VCaP (cell line): ENCODE measurements around the gene GTPBP3.
A peak's percentile ranks its signal among the peaks of the same experiment; 100 is the strongest.

Source experiments
- H3K27ac ChIP-seq: fragments of 450-650 bp; 2 replicates; pipeline ENCODE4 v1.5.1; 2017
- TF ChIP-seq, protein P1 (sequence below): fragments of 450-650 bp; conservative IDR thresholded peaks from 2 replicates; pipeline ENCODE4 v1.5.1; 2017; ENCODE audit warnings: mild to moderate bottlenecking, moderate library complexity

The GTPBP3 gene, protein sequence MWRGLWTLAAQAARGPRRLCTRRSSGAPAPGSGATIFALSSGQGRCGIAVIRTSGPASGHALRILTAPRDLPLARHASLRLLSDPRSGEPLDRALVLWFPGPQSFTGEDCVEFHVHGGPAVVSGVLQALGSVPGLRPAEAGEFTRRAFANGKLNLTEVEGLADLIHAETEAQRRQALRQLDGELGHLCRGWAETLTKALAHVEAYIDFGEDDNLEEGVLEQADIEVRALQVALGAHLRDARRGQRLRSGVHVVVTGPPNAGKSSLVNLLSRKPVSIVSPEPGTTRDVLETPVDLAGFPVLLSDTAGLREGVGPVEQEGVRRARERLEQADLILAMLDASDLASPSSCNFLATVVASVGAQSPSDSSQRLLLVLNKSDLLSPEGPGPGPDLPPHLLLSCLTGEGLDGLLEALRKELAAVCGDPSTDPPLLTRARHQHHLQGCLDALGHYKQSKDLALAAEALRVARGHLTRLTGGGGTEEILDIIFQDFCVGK

GRCh38 chr19:17336872-17337674 lies at the start of gene GTPBP3:
TSS of gene GTPBP3 (plus strand) at chr19:17337553. CDS start at chr19:17337612, 59 bp downstream.
- H3K27ac ChIP-seq, result peak within 1 kb of the TSS; percentile 93
- TF ChIP-seq, protein P1, sequence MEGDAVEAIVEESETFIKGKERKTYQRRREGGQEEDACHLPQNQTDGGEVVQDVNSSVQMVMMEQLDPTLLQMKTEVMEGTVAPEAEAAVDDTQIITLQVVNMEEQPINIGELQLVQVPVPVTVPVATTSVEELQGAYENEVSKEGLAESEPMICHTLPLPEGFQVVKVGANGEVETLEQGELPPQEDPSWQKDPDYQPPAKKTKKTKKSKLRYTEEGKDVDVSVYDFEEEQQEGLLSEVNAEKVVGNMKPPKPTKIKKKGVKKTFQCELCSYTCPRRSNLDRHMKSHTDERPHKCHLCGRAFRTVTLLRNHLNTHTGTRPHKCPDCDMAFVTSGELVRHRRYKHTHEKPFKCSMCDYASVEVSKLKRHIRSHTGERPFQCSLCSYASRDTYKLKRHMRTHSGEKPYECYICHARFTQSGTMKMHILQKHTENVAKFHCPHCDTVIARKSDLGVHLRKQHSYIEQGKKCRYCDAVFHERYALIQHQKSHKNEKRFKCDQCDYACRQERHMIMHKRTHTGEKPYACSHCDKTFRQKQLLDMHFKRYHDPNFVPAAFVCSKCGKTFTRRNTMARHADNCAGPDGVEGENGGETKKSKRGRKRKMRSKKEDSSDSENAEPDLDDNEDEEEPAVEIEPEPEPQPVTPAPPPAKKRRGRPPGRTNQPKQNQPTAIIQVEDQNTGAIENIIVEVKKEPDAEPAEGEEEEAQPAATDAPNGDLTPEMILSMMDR, result no peak

DNA sequence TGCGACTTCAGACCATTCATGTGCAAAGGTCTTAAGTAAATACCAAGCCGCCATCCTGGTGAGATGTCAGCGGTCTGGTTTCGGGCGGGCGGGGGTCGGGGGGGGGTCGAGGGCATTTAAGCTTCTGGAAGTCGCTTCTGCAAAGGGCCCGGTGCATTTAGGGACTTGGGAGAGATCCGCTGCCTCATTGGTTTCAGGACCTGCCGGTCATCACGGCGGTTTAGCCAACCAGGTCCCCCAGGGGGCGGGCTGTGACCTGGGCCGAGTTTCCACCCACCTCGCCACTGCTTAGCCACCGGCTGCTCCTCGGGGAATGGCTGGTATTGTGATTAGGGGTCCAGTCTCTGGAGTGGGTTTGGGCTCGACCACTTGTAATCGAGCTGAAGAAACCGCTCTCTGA lies 47.9 kb upstream of the GTPBP3 start:
- TF ChIP-seq, protein P1, result no peak
- H3K27ac ChIP-seq, result no peak overlapping the region; the same call in 1 of the 2 replicates

GRCh38 chr19:17292301-17293074 lies 44.9 kb upstream of the GTPBP3 start:
- H3K27ac ChIP-seq, result peak overlapping the region; percentile 79
- TF ChIP-seq, protein P1, result peak; percentile 79

GRCh38 chr19:17293605-17294004 lies 43.7 kb upstream of the GTPBP3 start:
- peak overlapping the region; percentile 79 for H3K27ac ChIP-seq

DNA sequence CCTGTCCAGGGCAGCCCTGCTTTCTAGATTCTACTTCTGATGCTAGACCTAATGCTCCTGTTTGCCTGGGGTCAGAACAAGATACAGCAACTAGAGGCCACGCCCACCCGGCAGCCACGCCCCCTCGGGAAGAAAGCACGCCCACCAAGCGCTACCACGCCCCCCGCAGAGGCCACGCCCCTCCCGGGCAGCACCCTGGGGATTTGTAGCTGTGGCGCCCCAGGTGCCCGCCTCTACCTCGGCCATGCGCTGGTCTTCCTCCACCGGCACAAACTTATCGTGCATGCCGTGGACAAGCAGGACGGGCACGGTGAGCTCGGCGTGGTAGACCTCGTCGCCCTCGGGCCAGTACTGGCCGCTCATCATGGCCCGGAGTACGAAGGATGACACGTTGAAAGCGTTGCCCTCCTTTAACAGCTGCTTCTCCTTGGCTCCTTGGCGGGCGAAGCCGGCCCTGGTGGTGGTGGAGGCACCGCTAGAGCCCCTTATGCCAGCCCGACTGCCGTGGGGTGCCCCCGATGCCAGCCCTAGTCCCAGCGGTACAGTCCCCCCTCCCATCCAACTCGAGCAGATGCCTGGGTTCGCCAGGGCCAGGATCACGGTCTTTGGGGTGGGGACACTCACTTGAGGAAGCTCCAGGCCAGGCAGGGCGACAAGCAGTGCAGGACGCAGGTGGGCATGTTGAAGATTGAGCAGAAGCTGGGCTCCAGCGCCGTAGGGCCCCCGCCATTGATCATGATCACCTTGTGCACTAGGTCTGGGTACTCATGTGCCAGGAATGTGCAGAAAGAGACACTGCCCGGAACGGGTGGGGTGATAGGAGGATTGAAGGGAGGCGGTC lies 43.1 kb upstream of the GTPBP3 start:
- peak overlapping the region; percentile 79; the same call in 1 of the 2 replicates for H3K27ac ChIP-seq

More at GRCh38 chr19:17293605-17294004, 43.7 kb upstream of the GTPBP3 start:
- TF ChIP-seq, protein P1, result no peak

DNA sequence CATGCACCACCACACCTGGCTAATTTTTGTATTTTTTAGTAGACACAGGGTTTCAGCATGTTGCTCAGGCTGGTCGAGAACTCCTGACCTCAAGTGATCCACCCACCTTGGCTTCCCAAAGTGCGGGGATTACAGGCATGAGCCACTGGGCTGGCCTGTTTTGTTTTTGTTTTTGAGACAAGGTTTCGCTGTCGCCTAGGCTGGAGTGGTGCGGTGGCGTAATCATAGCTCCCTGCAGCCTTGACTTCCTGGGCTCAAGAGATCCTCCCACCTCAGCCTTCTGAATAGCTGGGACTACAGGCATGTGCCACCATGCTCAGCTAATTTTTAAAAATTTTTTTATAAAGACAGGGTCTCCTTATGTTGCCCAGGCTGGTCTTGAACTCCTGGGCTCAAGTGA lies 41.8 kb upstream of the GTPBP3 start:
- H3K27ac ChIP-seq, result 0 out of 2 replicates have a peak overlapping the region, but pooled peaks have one; percentile 5

More for the DNA sequence above, 43.1 kb upstream of the GTPBP3 start:
- TF ChIP-seq, protein P1, result no peak

DNA sequence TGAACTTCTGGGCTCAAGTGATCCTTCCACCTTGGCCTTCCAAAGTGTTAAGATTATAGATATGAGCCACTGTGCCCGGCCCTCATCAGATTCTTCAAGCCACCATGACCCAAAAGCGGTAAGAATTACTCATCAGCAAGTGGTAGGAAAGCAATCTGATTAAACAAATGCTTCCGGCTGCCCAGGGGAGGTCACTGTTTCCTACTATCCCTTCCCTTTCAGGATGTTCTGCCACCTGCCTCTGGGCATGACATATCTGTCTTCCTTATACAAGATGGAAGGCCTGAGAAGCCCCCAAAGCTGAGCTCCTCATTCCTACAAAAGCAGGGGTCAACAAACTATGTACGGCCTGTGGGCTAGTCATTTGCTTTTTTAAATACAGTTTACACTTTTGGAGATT lies 41.1 kb upstream of the GTPBP3 start:
- 0 out of 2 replicates have a peak overlapping the region, but pooled peaks have one; percentile 5 for H3K27ac ChIP-seq
- TF ChIP-seq, protein P1, result peak; percentile 32; the same call in 1 of the 2 replicates
